Inflammatory macrophage treated with lipopolysaccharide for 4 hours (primary cell): ENCODE data around the gene EIF2B5.
A peak's percentile ranks its signal among the peaks of the same experiment; 100 is the strongest.
"Not testable (repeated sequence)": the region's sequence is repeated elsewhere in the genome, so short reads cannot be mapped to it uniquely, and the experiment has no call there.

Experiments
- DNase-seq: peaks from one replicate; pipeline ENCODE4 v3.0.0-alpha.2; 2020

The EIF2B5 gene

DNA sequence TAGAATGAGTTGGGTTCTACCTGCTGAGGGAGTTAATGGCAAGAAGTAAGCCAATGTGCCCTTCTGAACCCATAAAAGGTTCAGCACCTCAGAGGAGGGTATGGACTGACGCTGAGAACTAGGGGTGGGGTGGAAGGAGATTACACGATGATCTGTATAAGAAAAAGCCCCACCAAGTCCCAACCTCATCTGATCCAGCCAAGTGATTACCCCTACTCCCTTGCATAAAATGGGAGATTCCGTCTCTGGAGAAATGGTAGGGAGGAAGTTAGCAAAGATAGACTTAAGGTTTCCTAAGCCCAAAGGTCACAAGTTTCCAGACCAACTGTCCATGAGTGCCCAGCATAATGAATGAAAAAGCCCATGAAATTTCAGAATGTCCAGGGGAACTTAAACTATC is 12.9 kb downstream of the EIF2B5 start:
- DNase-seq = peak; percentile 95

DNA sequence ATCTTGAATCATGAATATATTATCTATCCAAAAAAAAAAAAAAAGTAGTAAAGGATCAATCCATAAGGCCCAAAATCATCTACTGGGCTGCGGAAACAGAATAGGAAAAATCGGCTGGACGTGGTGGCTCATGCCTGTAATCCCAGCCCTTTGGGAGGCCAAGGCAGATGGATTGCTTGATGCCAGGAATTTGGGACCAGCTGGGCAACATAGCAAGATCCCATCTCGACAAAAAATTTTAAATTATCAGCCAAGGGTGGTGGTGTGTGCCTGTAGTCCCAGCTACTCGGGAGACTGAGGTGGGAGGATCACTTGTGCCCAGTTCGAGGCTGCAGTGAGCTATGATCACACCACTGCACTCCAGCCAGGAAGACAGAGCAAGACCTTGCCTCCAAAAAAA is 14.0 kb downstream of the EIF2B5 start:
- no peak for DNase-seq

DNA sequence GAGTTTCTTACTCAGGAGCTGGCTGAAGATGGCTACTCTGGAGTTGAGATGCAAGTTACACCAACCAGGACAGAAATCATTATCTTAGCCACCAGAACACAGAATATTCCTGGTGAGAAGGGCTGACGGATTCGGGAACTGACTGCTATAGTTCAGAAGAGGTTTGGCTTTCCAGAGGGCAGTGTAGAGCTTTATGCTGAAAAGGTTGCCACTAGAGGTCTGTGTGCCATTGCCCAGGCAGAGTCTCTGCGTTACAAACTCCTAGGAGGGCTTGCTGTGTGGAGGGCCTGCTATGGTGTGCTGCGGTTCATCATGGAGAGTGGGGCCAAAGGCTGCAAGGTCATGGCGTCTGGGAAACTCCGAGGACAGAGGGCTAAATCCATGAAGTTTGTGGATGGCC is 14.6 kb downstream of the EIF2B5 start:
- not testable (repeated sequence) for DNase-seq

DNA sequence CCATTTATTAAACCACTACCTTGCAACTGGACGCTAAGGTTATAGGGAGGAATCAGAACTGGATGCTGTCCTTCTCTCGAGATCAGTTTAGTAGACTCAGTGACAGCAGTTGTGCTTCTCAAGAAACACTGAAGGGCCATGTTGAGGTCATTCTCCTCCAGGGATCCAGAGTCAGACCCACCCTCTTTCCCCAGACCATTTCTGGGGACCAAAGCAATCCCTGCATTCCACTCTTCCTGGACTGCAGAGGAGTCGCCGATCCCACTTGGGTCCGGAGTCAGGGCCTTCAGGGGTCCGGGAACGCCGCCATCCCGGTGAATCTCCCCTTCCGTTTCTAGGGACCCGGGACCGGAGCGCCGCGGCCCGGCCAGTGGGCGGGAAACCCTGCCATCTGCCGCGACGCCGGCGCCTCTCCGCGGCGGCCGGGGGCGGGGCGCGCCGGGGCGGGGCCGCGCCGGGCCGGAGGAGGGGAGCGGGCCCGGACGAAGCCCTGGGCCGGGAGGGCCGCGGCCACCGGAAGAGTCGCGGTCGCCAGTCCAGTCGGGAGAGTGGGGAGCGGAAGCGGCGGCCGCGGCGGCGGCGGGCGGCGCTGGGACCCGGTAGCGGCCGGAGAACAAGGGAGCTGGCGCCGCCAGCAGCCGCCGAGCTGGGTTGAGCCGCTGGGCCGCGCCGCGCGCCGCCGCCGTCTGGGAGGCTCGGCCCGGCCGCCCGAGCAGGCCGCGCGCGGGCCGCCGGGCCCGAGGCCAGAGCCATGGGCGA is 19.9 kb downstream of the EIF2B5 start, which contains the start of gene DVL3:
Gene DVL3, plus strand, starts transcription at position 493 of the 759 bp plus-strand sequence. Its CDS starts 259 bp downstream, at position 752.
- DNase-seq = peak; percentile 73

DNA sequence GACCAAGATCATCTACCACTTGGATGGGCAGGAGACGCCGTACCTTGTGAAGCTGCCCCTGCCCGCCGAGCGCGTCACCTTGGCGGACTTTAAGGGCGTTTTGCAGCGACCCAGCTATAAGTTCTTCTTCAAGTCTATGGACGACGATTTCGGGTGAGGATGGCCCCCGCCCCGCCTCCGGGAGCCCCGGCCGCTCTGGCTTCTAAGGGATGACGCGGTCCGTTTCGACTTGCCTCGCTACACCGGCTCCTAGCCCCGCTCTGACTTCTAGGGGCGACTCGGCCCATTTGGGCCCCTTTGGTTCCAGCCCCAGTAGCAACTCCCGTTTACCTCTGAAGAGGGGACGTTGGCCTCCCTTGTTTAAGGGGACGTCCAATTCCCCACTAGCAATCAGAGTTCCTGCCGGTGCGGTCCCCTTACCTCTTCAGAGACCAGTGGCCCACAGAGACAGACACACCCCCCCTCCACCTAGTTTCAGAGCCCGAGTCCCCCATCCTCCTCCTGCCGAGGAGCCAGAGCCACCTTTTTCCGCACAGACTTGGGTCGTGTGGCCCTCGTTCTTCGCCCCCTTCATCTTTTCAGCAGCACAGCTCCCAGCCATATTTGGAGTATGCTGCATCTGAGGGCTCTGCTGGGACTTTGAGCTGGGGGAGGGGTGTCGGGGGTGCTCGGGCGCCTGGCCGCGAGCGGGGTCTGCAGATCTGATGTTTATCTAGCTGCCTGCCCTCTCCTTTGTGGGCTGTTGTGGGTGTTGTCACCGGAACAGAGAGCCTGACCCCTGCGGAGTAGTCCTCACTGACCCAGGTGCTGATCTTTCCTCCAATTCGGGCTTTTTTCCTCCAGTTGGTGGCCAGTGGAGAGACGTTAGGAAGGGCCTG is 20.7 kb downstream of the EIF2B5 start:
- DNase-seq = peak; percentile 38

DNA sequence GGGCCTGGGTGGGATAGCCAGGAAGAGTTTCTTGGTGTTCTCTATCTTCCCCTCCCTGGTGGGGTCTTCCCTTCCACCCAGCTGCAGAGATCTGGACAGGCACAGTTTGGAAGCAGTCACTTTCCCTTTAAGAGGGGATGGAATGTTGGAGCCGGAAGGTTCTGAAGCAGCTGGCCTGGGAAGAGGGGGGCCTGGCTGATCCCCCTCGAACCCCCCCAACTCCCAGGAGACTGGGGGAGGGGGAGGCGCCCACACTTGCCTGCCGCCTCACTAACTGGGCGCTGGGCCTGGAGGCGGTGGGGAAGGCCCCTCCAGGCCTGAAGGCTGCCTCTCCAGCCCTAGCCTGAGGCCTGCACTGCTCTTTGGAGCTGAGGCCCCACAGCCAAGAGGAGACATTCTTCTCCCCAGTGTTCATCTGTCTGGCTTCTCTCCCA is 21.4 kb downstream of the EIF2B5 start:
- DNase-seq = no peak

DNA sequence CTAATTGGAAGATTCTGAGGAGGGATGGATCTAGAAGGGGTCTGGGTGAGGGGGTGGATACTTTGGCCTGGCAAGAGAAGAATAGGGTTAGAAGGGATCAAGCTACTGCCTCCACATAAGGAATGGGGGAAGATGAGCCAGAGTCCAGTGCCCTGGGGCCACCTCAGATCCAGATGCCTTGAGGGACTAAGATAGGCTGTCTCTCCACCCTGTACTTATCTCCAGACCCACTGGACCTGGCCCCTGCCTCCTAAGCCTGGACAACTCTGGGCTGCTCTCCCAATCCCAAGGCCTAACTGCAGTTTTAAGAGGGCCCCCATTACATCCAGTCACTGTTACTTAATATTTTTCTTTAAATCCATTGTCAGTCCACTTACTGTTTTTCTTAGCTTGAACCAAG is 22.0 kb downstream of the EIF2B5 start:
- DNase-seq = no peak

DNA sequence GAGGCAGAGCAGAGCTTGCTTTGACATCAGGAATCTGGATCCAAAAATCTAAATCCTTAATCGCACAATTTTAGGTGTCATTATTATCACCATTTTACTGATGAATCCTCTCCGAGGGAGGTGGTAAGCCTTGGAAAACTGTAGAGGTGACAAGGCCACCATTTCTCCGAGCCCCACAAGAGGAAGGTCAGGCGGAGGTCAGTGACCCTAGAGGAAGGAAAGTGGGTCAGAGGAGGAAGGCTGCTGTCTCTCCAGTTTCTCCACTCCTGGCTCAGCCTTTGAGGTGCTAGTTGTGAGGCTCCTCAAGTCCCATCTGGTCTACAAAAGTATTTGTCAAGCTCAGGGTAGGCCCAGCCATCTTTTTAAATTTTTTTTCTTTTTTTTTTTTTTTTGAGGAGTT is 23.2 kb downstream of the EIF2B5 start:
- no peak for DNase-seq

DNA sequence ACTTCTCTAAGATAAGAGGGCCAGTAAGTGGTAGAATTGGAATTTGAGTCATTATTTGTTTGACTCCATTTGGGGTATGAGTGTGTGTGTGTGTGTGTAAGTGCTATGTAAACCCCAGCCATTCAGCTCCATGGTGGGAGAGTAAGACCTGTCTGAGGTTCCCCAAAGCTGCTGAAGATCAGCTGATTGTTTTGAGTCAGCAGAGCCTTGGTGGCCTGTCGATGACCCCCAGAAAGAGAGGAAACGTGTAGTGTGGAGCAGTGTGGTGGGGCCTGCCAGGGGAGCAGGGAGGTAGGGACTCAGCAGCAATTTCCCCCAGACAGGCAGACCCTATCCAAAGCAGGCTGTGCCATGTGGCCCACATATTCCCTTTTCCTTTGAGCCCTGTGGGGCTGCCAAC is 25.3 kb downstream of the EIF2B5 start:
- DNase-seq = peak; percentile 63

DNA sequence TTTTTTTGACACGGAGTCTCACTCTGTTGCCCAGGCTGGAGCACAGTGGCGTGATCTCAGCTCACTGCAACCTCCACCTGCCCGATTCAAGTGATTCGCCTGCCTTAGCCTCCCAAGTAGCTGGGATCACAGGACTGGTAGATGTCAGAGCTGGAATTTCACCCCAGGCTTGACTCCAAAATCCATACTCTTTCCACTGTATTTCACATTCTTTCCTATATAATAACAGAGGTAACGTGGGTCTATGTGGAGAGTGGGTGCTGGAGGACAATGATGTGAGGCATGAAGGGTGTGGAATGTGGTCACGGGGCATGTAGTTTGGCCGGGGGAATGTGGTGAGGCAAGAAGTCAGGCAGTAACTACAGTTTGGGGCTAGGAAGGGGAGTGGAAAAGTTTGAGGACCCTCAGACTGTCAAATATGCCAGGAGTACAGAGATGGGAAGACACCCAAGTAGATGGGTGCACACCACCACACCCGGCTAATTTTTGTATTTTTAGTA is 27.5 kb downstream of the EIF2B5 start:
- DNase-seq = not testable (repeated sequence)

DNA sequence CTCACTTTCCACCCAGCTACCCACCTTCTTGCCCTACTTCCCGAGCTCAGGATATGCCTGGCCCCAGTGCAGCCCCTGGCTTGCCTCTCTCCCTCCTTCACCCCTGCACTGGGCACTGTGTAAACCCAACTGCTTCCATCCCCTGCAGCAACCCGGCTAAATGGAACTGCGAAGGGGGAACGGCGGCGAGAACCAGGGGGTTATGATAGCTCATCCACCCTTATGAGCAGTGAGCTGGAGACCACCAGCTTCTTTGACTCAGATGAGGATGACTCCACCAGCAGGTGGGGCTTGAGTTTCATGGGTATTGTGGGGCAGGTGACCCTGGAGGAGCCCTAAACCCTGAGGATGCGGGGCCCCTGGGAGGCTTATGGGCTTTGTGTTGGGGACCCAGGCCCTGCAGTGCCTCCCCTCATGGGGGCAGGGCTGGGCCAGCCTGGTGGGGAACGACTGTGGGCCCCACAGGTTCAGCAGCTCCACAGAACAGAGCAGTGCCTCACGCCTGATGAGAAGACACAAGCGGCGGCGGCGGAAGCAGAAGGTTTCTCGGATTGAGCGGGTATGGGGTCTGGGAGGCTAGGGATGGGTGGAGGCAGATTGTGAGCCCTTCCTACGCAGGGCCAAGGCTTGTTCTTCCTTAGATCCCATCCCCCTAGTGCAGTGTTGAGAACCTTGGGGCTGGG is 29.6 kb downstream of the EIF2B5 start:
- no peak for DNase-seq

DNA sequence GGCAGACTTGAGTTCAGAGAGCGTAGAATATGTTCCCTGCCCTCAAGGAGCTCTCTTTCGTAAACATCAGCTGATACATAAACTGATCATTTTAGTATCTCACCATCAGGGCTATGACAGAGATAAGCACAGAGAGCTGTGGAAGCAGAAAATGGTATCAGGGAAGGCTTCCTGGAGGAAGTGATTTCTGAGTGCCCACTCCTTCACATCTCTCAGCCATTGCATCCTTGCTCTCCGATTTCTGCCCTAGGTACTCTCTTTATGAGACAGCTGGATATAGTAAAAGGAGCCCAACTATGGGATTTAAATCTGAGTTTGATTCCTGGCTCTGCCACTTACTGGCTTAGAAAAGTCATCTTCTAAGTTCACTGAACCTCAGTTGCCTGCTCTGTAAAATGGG is 30.4 kb downstream of the EIF2B5 start:
- DNase-seq = no peak

DNA sequence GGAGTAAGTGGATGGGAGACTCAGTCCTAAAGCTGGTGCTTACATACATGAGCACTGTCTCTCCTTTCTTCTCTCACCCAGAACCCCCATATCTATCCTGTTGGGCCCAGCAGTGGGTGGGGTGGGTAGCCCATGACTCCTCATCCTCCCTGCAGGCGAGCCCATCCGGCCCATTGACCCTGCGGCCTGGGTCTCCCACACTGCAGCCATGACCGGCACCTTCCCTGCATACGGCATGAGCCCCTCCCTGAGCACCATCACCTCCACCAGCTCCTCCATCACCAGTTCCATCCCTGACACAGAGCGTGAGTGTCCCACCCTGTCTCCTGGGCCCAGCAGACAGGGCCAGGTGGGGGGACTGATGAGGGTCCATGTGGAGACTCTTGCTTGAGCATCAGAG is 31.5 kb downstream of the EIF2B5 start:
- no peak for DNase-seq

DNA sequence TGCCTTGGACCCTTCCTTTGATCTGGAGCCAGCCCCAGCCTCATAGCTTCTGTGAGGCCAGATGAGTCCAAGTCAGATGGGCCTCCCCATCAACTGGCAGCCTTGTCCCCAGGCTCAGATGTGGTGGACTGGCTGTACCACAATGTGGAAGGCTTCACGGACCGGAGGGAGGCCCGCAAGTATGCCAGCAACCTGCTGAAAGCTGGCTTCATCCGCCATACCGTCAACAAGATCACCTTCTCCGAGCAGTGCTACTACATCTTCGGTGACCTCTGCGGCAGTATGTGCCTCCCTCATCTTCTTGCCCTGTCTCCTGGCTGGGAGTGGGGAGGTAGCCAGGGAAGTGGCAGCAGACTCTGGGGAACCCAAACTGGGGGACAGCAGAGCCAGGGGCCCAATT is 32.6 kb downstream of the EIF2B5 start:
- DNase-seq = no peak

DNA sequence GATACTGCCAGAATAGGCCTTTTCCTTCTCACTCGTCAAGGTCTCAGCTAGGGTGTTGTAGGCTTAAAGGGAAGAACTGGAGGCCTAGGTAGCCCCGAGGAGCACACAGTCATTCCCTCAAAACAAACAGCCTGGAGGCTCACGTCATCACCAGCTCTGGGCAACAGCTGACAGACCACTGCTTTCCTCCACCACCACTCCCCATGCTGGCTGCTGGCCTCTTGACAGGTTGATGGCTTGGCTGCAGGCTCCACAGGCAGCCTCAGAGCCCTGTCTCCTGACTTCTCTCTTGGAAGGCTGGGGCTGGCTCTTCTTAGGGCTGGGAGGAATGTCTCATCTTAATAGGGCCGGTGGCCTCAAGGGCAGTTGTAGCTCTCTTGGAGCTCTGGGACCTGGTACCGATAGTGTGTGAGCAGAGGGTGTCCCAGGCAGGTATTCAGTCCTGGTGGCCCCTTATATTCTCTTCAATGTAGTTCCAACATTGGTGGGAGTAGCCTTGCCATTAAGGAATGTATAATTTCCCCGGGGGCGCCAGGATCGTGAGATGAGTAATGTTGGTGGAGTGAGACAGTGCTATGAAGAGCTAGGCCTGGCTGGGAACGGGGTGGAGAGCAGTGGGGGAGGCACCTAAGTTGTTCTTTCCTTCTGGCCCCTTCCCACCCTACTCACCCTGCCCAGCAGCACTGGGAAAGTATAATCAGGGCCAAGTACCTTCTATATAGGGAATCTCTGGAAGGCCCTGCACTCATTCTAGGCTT is 33.4 kb downstream of the EIF2B5 start:
- DNase-seq = no peak

DNA sequence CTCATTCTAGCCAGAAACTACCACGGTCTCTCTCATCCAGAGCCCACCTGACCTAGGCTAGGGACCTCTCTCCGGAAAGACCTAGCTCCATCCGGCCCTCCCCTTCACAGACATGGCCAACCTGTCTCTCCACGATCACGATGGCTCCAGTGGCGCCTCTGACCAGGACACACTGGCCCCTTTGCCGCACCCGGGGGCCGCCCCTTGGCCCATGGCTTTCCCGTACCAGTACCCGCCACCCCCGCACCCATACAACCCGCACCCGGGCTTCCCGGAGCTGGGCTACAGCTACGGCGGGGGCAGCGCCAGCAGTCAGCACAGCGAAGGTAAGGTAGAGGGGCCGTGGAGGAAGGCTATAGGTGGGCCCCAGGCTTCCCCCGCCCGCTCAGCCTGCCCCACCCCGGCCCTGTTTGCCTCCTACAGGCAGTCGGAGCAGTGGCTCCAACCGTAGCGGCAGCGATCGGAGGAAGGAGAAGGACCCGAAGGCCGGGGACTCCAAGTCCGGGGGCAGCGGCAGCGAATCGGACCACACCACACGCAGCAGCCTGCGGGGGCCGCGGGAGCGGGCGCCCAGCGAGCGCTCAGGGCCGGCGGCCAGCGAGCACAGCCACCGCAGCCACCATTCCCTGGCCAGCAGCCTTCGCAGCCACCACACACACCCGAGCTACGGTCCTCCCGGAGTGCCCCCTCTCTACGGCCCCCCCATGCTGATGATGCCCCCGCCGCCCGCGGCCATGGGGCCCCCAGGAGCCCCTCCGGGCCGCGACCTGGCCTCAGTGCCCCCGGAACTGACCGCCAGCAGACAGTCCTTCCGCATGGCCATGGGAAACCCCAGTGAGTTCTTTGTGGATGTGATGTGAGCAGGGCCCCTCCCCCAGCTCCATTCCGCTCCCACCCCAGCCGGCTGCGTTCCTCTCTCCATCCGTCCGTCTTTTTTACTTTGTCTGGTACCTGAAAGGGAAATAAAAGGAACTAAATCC is 35.0 kb downstream of the EIF2B5 start:
- no peak for DNase-seq

DNA sequence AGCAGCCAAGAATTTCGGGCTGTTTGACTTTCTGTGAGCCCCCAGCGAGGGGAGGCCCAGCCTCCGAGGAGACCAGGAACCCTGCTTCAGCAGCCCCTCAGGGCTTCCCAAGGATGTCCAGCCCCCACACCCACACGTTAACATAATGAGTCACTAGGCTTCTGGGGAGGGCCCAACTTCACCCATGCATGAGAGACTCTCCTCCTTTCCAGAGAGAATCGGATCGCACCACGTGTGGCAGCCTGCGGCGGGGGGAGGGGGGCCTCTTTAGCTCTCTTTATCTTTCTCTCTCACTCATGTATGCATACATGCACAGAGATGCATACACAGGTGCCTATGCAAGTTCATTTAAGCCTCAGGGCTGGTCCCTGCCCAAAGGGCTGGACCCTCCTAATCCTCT is 36.4 kb downstream of the EIF2B5 start:
- DNase-seq = no peak

DNA sequence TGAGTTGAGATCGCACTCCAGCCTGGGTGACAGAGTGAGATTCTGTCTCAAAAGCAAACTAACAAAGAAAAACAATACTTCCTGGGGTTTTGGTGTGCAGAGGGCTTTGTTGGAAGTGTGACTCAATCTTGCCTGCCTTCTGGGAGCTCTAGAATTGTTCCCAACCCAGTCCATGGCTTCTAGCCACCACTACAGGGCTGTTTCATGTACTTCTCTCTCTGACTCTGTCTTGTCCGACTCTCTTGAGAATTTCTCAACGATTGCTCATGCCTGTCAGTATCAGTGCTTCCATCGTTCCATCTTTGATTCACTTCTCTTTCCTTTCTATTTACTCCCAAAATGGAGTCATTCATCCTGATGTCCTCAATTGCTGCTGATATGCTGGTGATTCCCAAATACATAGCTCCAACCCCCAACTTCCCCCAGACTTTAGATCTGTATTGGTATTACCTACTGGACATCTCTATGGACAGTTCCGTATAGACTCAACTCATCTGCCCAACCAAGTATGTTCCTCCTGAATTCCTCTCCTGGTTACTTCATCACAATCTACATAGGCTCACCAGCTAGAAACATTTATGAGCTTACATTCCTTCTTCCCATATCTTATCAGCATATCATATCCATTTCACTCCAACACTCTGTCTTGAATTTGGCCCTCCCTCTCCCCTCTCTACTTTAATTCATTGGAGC is 37.7 kb downstream of the EIF2B5 start:
- DNase-seq = no peak

DNA sequence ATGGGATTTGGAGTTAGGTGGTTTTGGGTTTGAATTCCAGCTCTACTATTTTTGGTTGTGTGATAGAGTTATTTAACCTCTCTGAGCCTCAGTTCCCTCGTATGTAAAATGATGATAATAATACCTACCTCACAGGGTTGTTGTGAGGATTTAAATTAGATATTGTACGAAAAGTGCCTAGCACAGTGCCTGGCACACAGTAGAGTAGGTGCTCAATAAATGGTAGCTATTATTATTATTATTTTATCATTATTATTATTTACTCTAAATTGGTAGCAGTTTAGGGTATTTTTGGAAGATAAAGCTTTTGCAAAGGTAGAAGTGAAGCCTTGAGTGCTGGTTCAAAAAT is 38.2 kb downstream of the EIF2B5 start:
- DNase-seq = no peak

DNA sequence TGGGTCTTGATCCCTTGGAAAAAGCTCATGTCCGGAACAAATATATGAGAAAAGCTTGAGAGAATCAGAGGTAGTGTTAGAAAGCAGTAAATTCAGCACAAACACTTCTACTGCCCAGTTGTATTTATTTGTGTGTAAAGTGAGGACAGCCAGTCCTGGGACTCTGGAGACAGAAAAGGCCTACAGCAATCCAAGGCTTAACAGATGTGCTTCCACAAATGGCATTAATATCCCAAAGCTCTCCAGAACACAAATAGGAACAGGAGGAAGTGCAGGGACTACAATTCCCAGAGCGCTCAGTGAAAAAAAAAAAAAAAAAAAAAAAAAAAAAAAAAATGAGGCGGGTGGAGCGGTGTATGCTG is 39.1 kb downstream of the EIF2B5 start:
- DNase-seq = no peak
